Mucosa of descending colon (tissue), 3 donors: Measurements from ENCODE around the gene ALMS1. TPM values are rescaled to one million over a fixed set of nuclear protein-coding genes. Genes with fewer than 3 reads are reported as not detected.
"Not testable (repeated sequence)": the region's sequence is repeated elsewhere in the genome, so short reads cannot be mapped to it uniquely, and the experiment has no call there.

ENCODE experiments used
- ATAC-seq: fragments of 200-7000 bp; cut with Tn5 transposase; one replicate; pipeline ENCODE4 v1.9.1; 2020; ENCODE audit warnings: mild to moderate bottlenecking, moderate library complexity
- DNase-seq, 3 donors: peaks; one replicate each; pipeline ENCODE4 v3.0.0-alpha.2; 2020
- H3K36me3 ChIP-seq: fragments of 200-600 bp; one replicate; pipeline ENCODE4 v1.8.0; 2021; ENCODE audit warnings: low read depth, mild to moderate bottlenecking
- H3K4me1 ChIP-seq: fragments of 200-600 bp; one replicate; pipeline ENCODE4 v1.8.0; 2021; ENCODE audit warnings: low read depth, mild to moderate bottlenecking
- H3K4me3 ChIP-seq: fragments of 200-600 bp; one replicate; pipeline ENCODE4 v1.8.0; 2021; ENCODE audit warnings: mild to moderate bottlenecking
- H3K9me3 ChIP-seq: fragments of 200-600 bp; one replicate; pipeline ENCODE4 v1.8.0; 2021; ENCODE audit warnings: mild to moderate bottlenecking
- CTCF ChIP-seq: fragments of 200-600 bp; IDR thresholded peaks from one replicate; pipeline ENCODE4 v1.8.0; 2022; ENCODE audit warnings: antibody characterized with exemption, mild to moderate bottlenecking
- intact Hi-C, 2 donors: fragments of 100-400 bp; cut with DNase I in 1 of 2; cut with micrococcal nuclease in 1 of 2; formaldehyde crosslinking; loops; one replicate each; pipeline versions ENCODE4 v1.11.0 to v1.11.1; 2022; cut with DNase I, micrococcal nuclease
- long read RNA-seq, 2 donors: library from polyadenylated mRNA; unstranded; transcript quantifications; one replicate each; pipeline ENCODE4 v2.0.0, GENCODE V29; 2019 to 2021
- total RNA-seq, 3 donors: library from RNA; stranded (reverse); fragmentation: NEBNext Ultra II Directional in 2 of 3; extraction: Animal tissue kit (Norgen Biotek cat#: 25700) in 2 of 3; gene quantifications; one replicate each; pipeline versions ENCODE4 v1.2.1 to v1.2.4, GENCODE V29; 2021 to 2023
- donor health status: DM: no; HTN: no; CAD: no; lungs with moderate emphysema.
- donor health status: DM: no; HTN: no; CAD: no.
- donor health status: DM: no; HTN: yes; CAD: no.

ALMS1 gene
- 10 to 100 TPM; 18.3 to 26.6 (median 21.5) TPM for total RNA-seq
- long read RNA-seq, donor 1, partial matches to known transcripts: 1 of 2 reads
- long read RNA-seq, donor 1, other reads (novel, unspliced or antisense): 1 of 2 reads
- long read RNA-seq, donor 2, partial matches to known transcripts: 1 of 1 reads
- long read RNA-seq, donor 2, other reads (novel, unspliced or antisense): 0 of 1 reads

- intact Hi-C loops: no loop called here
- TF ChIP-seq CTCF: peak; percentile 39
These were observed at the start of gene ALMS1 for GRCh38 chr2:73385504-73386341. Gene ALMS1, plus strand, starts transcription at chr2:73385836. Its CDS starts 33 bp downstream, at chr2:73385869.

GRCh38 chr2:73337828-73338227, 47.8 kb upstream of the ALMS1 start:
- Histone ChIP-seq H3K9me3 (no peaks in the 10 kb centered on the region), H3K36me3 (no peaks in the 10 kb centered on the region), H3K4me1 (no peaks in the 10 kb centered on the region), H3K4me3 (no peak overlapping the region)
- DNase-seq: no peak
- ATAC-seq: no peak
- intact Hi-C loops: no loop called here
- TF ChIP-seq CTCF: no peak

More at GRCh38 chr2:73385504-73386341, at the start of gene ALMS1:
- Histone ChIP-seq H3K36me3 (no peaks in the 10 kb centered on the region), H3K4me1 (peaks cover 7% of the 10 kb centered on the region), H3K9me3 (no peaks in the 10 kb centered on the region), H3K4me3 (peak within 1 kb of the TSS; percentile 41)
- DNase-seq: peak; percentile 92 to 96 (median 94)
- ATAC-seq: peak; percentile 95

- no peak for ATAC-seq
- no peak for TF ChIP-seq CTCF
These were observed 46.4 kb upstream of the ALMS1 start for GRCh38 chr2:73339201-73339600.

GRCh38 chr2:73341039-73341438, 44.6 kb upstream of the ALMS1 start:
- intact Hi-C loops: no loop called here
- no peak for TF ChIP-seq CTCF
- H3K36me3 ChIP-seq: no peaks in the 10 kb centered on the region
- ATAC-seq (no peak), DNase-seq (no peak)
- no peak overlapping the region for H3K4me3 ChIP-seq
- no peaks in the 10 kb centered on the region for H3K9me3 ChIP-seq
- no peaks in the 10 kb centered on the region for H3K4me1 ChIP-seq

More at GRCh38 chr2:73339201-73339600, 46.4 kb upstream of the ALMS1 start:
- Histone ChIP-seq H3K9me3 (no peaks in the 10 kb centered on the region), H3K4me3 (no peak overlapping the region), H3K4me1 (no peaks in the 10 kb centered on the region), H3K36me3 (no peaks in the 10 kb centered on the region)
- intact Hi-C loops: no loop called here
- no peak for DNase-seq

- no peaks in the 10 kb centered on the region for H3K4me1 ChIP-seq
- intact Hi-C loops: no loop called here
- no peak for ATAC-seq
- no peaks in the 10 kb centered on the region for H3K9me3 ChIP-seq
- no peak overlapping the region for H3K4me3 ChIP-seq
- TF ChIP-seq CTCF: no peak
- no peak for DNase-seq
- H3K36me3 ChIP-seq: no peaks in the 10 kb centered on the region
These were observed 41.6 kb upstream of the ALMS1 start for GRCh38 chr2:73343992-73344391.

GRCh38 chr2:73344747-73345146, 40.9 kb upstream of the ALMS1 start:
- H3K9me3 ChIP-seq, H3K4me3 ChIP-seq, H3K4me1 ChIP-seq, DNase-seq, ATAC-seq, intact Hi-C loops, H3K36me3 ChIP-seq: not testable (repeated sequence)
